ENCODE measurements around the gene IRAK1BP1. TPM values are rescaled to one million over a fixed set of nuclear protein-coding genes. Genes with fewer than 3 reads are reported as not detected.

The IRAK1BP1 gene
- polyA plus RNA-seq, 1 donor (not counting 4 experiments of a cell fraction or from before 2014, with no cell fraction given), result 3.8 TPM

DNA sequence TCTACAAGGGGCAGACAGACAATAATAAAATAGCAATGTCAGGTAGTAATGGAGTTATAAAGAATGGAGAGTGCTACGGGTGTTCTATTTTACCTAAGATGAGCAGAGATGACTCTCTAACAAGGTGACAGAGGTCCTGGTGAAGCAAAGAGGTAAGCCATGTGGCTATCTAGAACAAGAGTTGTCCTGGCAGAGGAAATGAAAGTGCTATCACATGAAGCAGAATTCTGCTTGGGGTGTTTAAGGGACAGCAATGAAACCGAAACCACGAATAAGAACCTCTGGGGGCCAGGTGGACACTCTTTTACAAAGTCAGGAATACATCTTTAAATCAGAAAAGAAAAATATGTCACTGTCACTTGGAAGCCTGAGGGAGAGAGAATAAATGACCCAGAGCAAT, 37.9 kb upstream of the IRAK1BP1 start:
- Histone ChIP-seq H2AFZ (ENCODE audit: control insufficient read depth, low read length) (no peak overlapping the region), H3K9me3 (ENCODE audit: control insufficient read depth, low read depth, low read length) (no peaks in the 10 kb centered on the region), H3K4me3 (ENCODE audit: control insufficient read depth in 2 of 3, extremely low read depth in 1 of 3, insufficient read depth in 2 of 3, low read depth in 1 of 3, low read length in 3 of 3) (no peak overlapping the region), H3K27ac (ENCODE audit: control insufficient read depth, insufficient read depth, low read length) (no peak overlapping the region), H3K4me2 (ENCODE audit: control insufficient read depth, extremely low read depth, insufficient read depth, low read depth, low read length) (no peak overlapping the region), H3K9me1 (ENCODE audit: control insufficient read depth, extremely low read depth, insufficient read depth, low read length) (no peaks in the 10 kb centered on the region), H3K4me1 (ENCODE audit: control insufficient read depth, extremely low read depth, insufficient read depth, low read length) (no peaks in the 10 kb centered on the region), H3K27me3 (ENCODE audit: control insufficient read depth, extremely low read depth, insufficient read depth, low read length) (no peaks in the 10 kb centered on the region), H3K9ac (ENCODE audit: control insufficient read depth, extremely low read depth, insufficient read depth, low read length) (no peak overlapping the region), H3K79me2 (ENCODE audit: control insufficient read depth, insufficient read depth, low read length) (no peaks in the 10 kb centered on the region), H3K36me3 (ENCODE audit: control insufficient read depth in 2 of 2, extremely low read depth in 1 of 2, insufficient read depth in 2 of 2, low read length in 2 of 2) (no peaks in the 10 kb centered on the region), H4K20me1 (ENCODE audit: control insufficient read depth, extremely low read depth, insufficient read depth, low read length) (no peaks in the 10 kb centered on the region)
- TF ChIP-seq, protein P1, sequence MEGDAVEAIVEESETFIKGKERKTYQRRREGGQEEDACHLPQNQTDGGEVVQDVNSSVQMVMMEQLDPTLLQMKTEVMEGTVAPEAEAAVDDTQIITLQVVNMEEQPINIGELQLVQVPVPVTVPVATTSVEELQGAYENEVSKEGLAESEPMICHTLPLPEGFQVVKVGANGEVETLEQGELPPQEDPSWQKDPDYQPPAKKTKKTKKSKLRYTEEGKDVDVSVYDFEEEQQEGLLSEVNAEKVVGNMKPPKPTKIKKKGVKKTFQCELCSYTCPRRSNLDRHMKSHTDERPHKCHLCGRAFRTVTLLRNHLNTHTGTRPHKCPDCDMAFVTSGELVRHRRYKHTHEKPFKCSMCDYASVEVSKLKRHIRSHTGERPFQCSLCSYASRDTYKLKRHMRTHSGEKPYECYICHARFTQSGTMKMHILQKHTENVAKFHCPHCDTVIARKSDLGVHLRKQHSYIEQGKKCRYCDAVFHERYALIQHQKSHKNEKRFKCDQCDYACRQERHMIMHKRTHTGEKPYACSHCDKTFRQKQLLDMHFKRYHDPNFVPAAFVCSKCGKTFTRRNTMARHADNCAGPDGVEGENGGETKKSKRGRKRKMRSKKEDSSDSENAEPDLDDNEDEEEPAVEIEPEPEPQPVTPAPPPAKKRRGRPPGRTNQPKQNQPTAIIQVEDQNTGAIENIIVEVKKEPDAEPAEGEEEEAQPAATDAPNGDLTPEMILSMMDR (optimal IDR thresholded peaks at IDR 0.05 in 1 of 3, IDR thresholded peaks at IDR 0.05 in 1 of 3, conservative IDR thresholded peaks at IDR 0.05 in 1 of 3; ENCODE audit: extremely low read depth in 1 of 3, insufficient read depth in 2 of 3, low read length in 3 of 3), result no peak
- TF ChIP-seq EZH2 (IDR thresholded peaks at IDR 0.05; ENCODE audit: low read length), result no peak
- dilution Hi-C loops (cut with MboI; ENCODE audit: extremely low pct_ligation_motif_present, low sequenced_read_pairs), result no loop called here
- DNase-seq (ENCODE audit: low read depth, low spot score), result no peak
- FAIRE-seq, result no peak

DNA sequence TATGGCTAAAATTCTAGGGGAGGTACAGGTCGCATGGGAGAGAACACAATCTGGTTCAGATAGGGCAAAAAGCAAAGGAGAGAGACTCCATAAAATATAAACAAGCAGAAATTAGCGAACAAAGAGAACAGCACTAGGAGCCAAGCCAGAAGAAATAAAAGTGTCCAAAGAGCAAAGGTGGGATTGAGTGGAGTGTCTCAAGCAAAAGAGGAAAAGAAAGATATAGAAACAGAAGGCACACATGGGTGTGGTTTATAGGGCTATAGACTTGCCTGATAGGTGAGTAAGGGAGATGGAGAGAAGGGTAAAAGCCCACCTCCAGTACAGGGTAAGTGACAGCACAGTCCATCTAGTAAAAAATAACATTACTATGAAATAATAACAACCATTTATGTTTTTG, 36.5 kb upstream of the IRAK1BP1 start:
- H2AFZ ChIP-seq (ENCODE audit: control insufficient read depth, low read length), result no peak overlapping the region
- no peak for DNase-seq (ENCODE audit: low read depth, low spot score)
- H3K4me1 ChIP-seq (ENCODE audit: control insufficient read depth, extremely low read depth, insufficient read depth, low read length), result no peaks in the 10 kb centered on the region
- no peaks in the 10 kb centered on the region for H4K20me1 ChIP-seq (ENCODE audit: control insufficient read depth, extremely low read depth, insufficient read depth, low read length)
- no peak for FAIRE-seq
- H3K36me3 ChIP-seq (ENCODE audit: control insufficient read depth in 2 of 2, extremely low read depth in 1 of 2, insufficient read depth in 2 of 2, low read length in 2 of 2), result no peaks in the 10 kb centered on the region
- no peaks in the 10 kb centered on the region for H3K79me2 ChIP-seq (ENCODE audit: control insufficient read depth, insufficient read depth, low read length)
- dilution Hi-C loops (cut with MboI; ENCODE audit: extremely low pct_ligation_motif_present, low sequenced_read_pairs), result no loop called here
- H3K27me3 ChIP-seq (ENCODE audit: control insufficient read depth, extremely low read depth, insufficient read depth, low read length), result no peaks in the 10 kb centered on the region
- no peak overlapping the region for H3K9ac ChIP-seq (ENCODE audit: control insufficient read depth, extremely low read depth, insufficient read depth, low read length)
- no peaks in the 10 kb centered on the region for H3K9me3 ChIP-seq (ENCODE audit: control insufficient read depth, low read depth, low read length)
- H3K9me1 ChIP-seq (ENCODE audit: control insufficient read depth, extremely low read depth, insufficient read depth, low read length), result no peaks in the 10 kb centered on the region
- no peak overlapping the region for H3K4me2 ChIP-seq (ENCODE audit: control insufficient read depth, extremely low read depth, insufficient read depth, low read depth, low read length)
- no peak overlapping the region for H3K4me3 ChIP-seq (ENCODE audit: control insufficient read depth in 2 of 3, extremely low read depth in 1 of 3, insufficient read depth in 2 of 3, low read depth in 1 of 3, low read length in 3 of 3)
- no peak overlapping the region for H3K27ac ChIP-seq (ENCODE audit: control insufficient read depth, insufficient read depth, low read length)
- TF ChIP-seq, protein P1 (optimal IDR thresholded peaks at IDR 0.05 in 1 of 3, IDR thresholded peaks at IDR 0.05 in 1 of 3, conservative IDR thresholded peaks at IDR 0.05 in 1 of 3; ENCODE audit: extremely low read depth in 1 of 3, insufficient read depth in 2 of 3, low read length in 3 of 3), result no peak
- no peak for TF ChIP-seq EZH2 (IDR thresholded peaks at IDR 0.05; ENCODE audit: low read length)
